Measurements from ENCODE around the gene VANGL1. TPM values are rescaled to one million over a fixed set of nuclear protein-coding genes. Genes with fewer than 3 reads are reported as not detected.

Gene VANGL1
- total RNA-seq, 1 experiment from 2014 or later: 22.7 TPM

DNA sequence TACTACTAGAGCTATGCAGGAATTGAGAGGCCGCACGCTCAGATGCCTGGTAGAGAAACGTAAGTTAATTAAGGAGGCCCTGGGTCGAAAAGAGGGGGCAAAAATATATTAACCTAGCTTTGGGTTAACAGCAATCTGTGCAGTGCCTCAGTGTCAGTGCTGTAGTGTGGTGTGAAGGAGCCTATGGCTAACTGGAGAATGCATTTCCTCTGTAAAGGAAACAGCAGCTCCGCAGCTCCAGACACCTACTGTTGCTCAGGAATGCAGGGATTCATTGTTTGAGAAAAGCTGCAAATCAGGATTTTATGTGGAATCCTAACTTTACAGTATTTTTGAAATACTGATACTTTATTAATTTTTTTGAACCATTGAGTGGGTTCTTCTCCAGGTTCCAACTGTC is 18.4 kb downstream of the VANGL1 start:
- CTCF ChIA-PET: no interaction called here
- no TSS peak for BruUV-seq (replicated peaks)
- POLR2A ChIA-PET: no interaction called here

GRCh38 chr1:115661157-115661556 is 19.4 kb downstream of the VANGL1 start:
- no peak for TF ChIP-seq SIN3A (IDR thresholded peaks at IDR 0.05; ENCODE audit: borderline replicate concordance, insufficient read depth, low read depth, low read length)
- no peak for TF ChIP-seq POLR2AphosphoS5 (IDR thresholded peaks at IDR 0.05; ENCODE audit: low read depth, low read length)
- no peak for TF ChIP-seq TCF7L2 (IDR thresholded peaks at IDR 0.05; ENCODE audit: low read depth, low read length)
- TF ChIP-seq, protein P1, sequence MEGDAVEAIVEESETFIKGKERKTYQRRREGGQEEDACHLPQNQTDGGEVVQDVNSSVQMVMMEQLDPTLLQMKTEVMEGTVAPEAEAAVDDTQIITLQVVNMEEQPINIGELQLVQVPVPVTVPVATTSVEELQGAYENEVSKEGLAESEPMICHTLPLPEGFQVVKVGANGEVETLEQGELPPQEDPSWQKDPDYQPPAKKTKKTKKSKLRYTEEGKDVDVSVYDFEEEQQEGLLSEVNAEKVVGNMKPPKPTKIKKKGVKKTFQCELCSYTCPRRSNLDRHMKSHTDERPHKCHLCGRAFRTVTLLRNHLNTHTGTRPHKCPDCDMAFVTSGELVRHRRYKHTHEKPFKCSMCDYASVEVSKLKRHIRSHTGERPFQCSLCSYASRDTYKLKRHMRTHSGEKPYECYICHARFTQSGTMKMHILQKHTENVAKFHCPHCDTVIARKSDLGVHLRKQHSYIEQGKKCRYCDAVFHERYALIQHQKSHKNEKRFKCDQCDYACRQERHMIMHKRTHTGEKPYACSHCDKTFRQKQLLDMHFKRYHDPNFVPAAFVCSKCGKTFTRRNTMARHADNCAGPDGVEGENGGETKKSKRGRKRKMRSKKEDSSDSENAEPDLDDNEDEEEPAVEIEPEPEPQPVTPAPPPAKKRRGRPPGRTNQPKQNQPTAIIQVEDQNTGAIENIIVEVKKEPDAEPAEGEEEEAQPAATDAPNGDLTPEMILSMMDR (IDR thresholded peaks at IDR 0.05): no peak
- no peak for TF ChIP-seq REST (IDR thresholded peaks at IDR 0.05; ENCODE audit: insufficient read depth in 1 of 2, low read depth in 2 of 2, low read length in 1 of 2)
- H3K27ac ChIP-seq (ENCODE audit: low read length): no peak overlapping the region
- CTCF ChIA-PET: no interaction called here
- H3K4me3 ChIP-seq (ENCODE audit: low read depth in 2 of 2, low read length in 2 of 2): no peak overlapping the region
- DNase-seq (ENCODE audit: low read depth, low spot score) (no peak), ATAC-seq (no peak)
- no peaks in the 10 kb centered on the region for H3K4me1 ChIP-seq (ENCODE audit: control insufficient read depth, insufficient read depth, low read length)
- in situ Hi-C loops (cut with HindIII; ENCODE audit: low pct_unique_long_range_greater_than_20kb, low sequenced_read_pairs): no loop called here
- no peaks in the 10 kb centered on the region for H3K9me3 ChIP-seq (ENCODE audit: control insufficient read depth, insufficient read depth, low read depth, low read length)
- peaks cover 3% of the 10 kb centered on the region; the same call in 1 of the 2 replicates for H3K36me3 ChIP-seq (ENCODE audit: control insufficient read depth, insufficient read depth, low read length)
- H3K27me3 ChIP-seq (ENCODE audit: control insufficient read depth, insufficient read depth, low read length): no peaks in the 10 kb centered on the region
- BruUV-seq (replicated peaks): no TSS peak
- POLR2A ChIA-PET: no interaction called here
- intact Hi-C loops (cut with micrococcal nuclease; ENCODE audit: unreplicated experiment): no loop called here

More for the DNA sequence above, 18.4 kb downstream of the VANGL1 start:
- intact Hi-C loops (cut with micrococcal nuclease; ENCODE audit: unreplicated experiment): no loop called here
- Histone ChIP-seq H3K36me3 (ENCODE audit: control insufficient read depth, insufficient read depth, low read length) (peaks cover 3% of the 10 kb centered on the region; the same call in 1 of the 2 replicates), H3K27me3 (ENCODE audit: control insufficient read depth, insufficient read depth, low read length) (no peaks in the 10 kb centered on the region), H3K27ac (ENCODE audit: low read length) (no peak overlapping the region), H3K9me3 (ENCODE audit: control insufficient read depth, insufficient read depth, low read depth, low read length) (no peaks in the 10 kb centered on the region), H3K4me1 (ENCODE audit: control insufficient read depth, insufficient read depth, low read length) (no peaks in the 10 kb centered on the region), H3K4me3 (ENCODE audit: low read depth in 2 of 2, low read length in 2 of 2) (no peak overlapping the region)
- TF ChIP-seq, protein P1 (IDR thresholded peaks at IDR 0.05): no peak
- TF ChIP-seq POLR2AphosphoS5 (IDR thresholded peaks at IDR 0.05; ENCODE audit: low read depth, low read length) (no peak), SIN3A (IDR thresholded peaks at IDR 0.05; ENCODE audit: borderline replicate concordance, insufficient read depth, low read depth, low read length) (no peak)
- in situ Hi-C loops (cut with HindIII; ENCODE audit: low pct_unique_long_range_greater_than_20kb, low sequenced_read_pairs): no loop called here
- ATAC-seq: no peak
- DNase-seq (ENCODE audit: low read depth, low spot score): no peak
